HL-60 (cell line): ENCODE data around the gene SNAI1.

Experiments used
- DNase-seq, 2 experiments: peaks; one replicate each; pipeline ENCODE4 v3.0.0-alpha.2; 2010 to 2020; ENCODE audit warnings: low read depth in 1 of 2, low spot score in 1 of 2
- H3K27ac ChIP-seq: fragments of 250-450 bp; sonication (Bioruptor Pico); replicated peaks from 2 replicates; pipeline ENCODE4 v1.5.1; 2020; ENCODE audit warnings: mild to moderate bottlenecking, moderate library complexity
- H3K27me3 ChIP-seq: fragments of 250-450 bp; sonication (Bioruptor Pico); 2 replicates; pipeline ENCODE4 v1.5.1; 2021; ENCODE audit warnings: mild to moderate bottlenecking, moderate library complexity; ENCODE audit not compliant: insufficient read depth, poor library complexity, severe bottlenecking
- H3K4me3 ChIP-seq: replicated peaks from 2 replicates; pipeline ENCODE4 v1.5.1; 2011; ENCODE audit warnings: mild to moderate bottlenecking, control low read depth, low read length; ENCODE audit not compliant: insufficient read depth
- GABPA ChIP-seq: IDR thresholded peaks from 2 replicates; pipeline ENCODE4 v1.6.1; 2012; ENCODE audit warnings: low read depth
- POLR2AphosphoS5 ChIP-seq: IDR thresholded peaks from 2 replicates; pipeline ENCODE4 v1.6.1; 2012; ENCODE audit warnings: low read depth
- SPI1 ChIP-seq: IDR thresholded peaks from 2 replicates; pipeline ENCODE4 v1.6.1; 2012; ENCODE audit warnings: low read depth, mild to moderate bottlenecking, borderline replicate concordance
- TF ChIP-seq, protein P1 (sequence below): IDR thresholded peaks from 2 replicates; pipeline ENCODE4 v1.6.1; 2012; ENCODE audit warnings: low read depth; ENCODE audit not compliant: insufficient replicate concordance
- TF ChIP-seq, protein P2 (sequence below): IDR thresholded peaks from one replicate; pipeline ENCODE4 v1.5.1; 2011; ENCODE audit warnings: low read length, control low read depth, inconsistent platforms; ENCODE audit not compliant: insufficient read depth

The SNAI1 gene

DNA sequence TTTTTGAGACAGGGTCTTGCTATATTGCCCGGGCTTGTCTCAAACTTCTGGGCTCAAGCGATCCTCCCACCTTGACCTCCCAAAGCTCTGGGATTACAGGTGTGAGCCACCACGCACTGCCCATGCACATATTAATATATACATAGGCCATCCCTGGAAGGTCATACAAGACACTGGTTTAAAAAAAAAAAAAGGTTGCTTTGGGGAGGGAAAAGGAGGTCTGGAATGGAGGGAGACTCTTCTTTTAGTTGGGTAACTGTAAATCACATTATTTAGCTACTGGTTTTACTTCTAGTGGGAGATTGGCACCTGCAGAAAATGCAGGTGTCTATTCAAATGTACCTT lies 4.1 kb upstream of the SNAI1 start:
- H3K4me3 ChIP-seq: no peak overlapping the region
- H3K27ac ChIP-seq: no peak overlapping the region
- no peak for DNase-seq
- H3K27me3 ChIP-seq: no peaks in the 10 kb centered on the region
- TF ChIP-seq POLR2AphosphoS5 (no peak), GABPA (no peak), SPI1 (no peak)
- TF ChIP-seq, protein P1, sequence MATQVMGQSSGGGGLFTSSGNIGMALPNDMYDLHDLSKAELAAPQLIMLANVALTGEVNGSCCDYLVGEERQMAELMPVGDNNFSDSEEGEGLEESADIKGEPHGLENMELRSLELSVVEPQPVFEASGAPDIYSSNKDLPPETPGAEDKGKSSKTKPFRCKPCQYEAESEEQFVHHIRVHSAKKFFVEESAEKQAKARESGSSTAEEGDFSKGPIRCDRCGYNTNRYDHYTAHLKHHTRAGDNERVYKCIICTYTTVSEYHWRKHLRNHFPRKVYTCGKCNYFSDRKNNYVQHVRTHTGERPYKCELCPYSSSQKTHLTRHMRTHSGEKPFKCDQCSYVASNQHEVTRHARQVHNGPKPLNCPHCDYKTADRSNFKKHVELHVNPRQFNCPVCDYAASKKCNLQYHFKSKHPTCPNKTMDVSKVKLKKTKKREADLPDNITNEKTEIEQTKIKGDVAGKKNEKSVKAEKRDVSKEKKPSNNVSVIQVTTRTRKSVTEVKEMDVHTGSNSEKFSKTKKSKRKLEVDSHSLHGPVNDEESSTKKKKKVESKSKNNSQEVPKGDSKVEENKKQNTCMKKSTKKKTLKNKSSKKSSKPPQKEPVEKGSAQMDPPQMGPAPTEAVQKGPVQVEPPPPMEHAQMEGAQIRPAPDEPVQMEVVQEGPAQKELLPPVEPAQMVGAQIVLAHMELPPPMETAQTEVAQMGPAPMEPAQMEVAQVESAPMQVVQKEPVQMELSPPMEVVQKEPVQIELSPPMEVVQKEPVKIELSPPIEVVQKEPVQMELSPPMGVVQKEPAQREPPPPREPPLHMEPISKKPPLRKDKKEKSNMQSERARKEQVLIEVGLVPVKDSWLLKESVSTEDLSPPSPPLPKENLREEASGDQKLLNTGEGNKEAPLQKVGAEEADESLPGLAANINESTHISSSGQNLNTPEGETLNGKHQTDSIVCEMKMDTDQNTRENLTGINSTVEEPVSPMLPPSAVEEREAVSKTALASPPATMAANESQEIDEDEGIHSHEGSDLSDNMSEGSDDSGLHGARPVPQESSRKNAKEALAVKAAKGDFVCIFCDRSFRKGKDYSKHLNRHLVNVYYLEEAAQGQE: no peak
- TF ChIP-seq, protein P2, sequence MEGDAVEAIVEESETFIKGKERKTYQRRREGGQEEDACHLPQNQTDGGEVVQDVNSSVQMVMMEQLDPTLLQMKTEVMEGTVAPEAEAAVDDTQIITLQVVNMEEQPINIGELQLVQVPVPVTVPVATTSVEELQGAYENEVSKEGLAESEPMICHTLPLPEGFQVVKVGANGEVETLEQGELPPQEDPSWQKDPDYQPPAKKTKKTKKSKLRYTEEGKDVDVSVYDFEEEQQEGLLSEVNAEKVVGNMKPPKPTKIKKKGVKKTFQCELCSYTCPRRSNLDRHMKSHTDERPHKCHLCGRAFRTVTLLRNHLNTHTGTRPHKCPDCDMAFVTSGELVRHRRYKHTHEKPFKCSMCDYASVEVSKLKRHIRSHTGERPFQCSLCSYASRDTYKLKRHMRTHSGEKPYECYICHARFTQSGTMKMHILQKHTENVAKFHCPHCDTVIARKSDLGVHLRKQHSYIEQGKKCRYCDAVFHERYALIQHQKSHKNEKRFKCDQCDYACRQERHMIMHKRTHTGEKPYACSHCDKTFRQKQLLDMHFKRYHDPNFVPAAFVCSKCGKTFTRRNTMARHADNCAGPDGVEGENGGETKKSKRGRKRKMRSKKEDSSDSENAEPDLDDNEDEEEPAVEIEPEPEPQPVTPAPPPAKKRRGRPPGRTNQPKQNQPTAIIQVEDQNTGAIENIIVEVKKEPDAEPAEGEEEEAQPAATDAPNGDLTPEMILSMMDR: no peak

- DNase-seq: peak in 1 of 2 experiments; percentile 25
- Histone ChIP-seq H3K27ac (no peak overlapping the region), H3K4me3 (no peak overlapping the region), H3K27me3 (no peaks in the 10 kb centered on the region)
- TF ChIP-seq SPI1 (no peak), GABPA (no peak), POLR2AphosphoS5 (no peak)
- TF ChIP-seq, protein P1: no peak
- TF ChIP-seq, protein P2: peak; percentile 82
Observed at GRCh38 chr20:49979030-49979832, 3.5 kb upstream of the SNAI1 start.

GRCh38 chr20:49980140-49981008 lies 2.4 kb upstream of the SNAI1 start:
- Histone ChIP-seq H3K27me3 (no peaks in the 10 kb centered on the region), H3K4me3 (no peak overlapping the region), H3K27ac (no peak overlapping the region)
- no peak for TF ChIP-seq GABPA
- TF ChIP-seq, protein P2: no peak
- no peak for TF ChIP-seq SPI1
- TF ChIP-seq, protein P1: no peak
- no peak for TF ChIP-seq POLR2AphosphoS5
- no peak for DNase-seq
